GM12873 (cell line): ENCODE data around the gene SPNS2.

Experiments
- TF ChIP-seq, protein P1 (sequence below): IDR thresholded peaks from 2 replicates; pipeline ENCODE4 v1.5.1; 2012; ENCODE audit warnings: low read depth, mild to moderate bottlenecking, moderate library complexity, low read length, control low read depth; ENCODE audit not compliant: insufficient read depth; ENCODE audit errors: missing control alignments

Gene SPNS2

GRCh38 chr17:4465786-4466185, 32.9 kb upstream of the SPNS2 start:
- TF ChIP-seq, protein P1, sequence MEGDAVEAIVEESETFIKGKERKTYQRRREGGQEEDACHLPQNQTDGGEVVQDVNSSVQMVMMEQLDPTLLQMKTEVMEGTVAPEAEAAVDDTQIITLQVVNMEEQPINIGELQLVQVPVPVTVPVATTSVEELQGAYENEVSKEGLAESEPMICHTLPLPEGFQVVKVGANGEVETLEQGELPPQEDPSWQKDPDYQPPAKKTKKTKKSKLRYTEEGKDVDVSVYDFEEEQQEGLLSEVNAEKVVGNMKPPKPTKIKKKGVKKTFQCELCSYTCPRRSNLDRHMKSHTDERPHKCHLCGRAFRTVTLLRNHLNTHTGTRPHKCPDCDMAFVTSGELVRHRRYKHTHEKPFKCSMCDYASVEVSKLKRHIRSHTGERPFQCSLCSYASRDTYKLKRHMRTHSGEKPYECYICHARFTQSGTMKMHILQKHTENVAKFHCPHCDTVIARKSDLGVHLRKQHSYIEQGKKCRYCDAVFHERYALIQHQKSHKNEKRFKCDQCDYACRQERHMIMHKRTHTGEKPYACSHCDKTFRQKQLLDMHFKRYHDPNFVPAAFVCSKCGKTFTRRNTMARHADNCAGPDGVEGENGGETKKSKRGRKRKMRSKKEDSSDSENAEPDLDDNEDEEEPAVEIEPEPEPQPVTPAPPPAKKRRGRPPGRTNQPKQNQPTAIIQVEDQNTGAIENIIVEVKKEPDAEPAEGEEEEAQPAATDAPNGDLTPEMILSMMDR = no peak

GRCh38 chr17:4467287-4467686, 31.4 kb upstream of the SPNS2 start:
- TF ChIP-seq, protein P1 = no peak

DNA sequence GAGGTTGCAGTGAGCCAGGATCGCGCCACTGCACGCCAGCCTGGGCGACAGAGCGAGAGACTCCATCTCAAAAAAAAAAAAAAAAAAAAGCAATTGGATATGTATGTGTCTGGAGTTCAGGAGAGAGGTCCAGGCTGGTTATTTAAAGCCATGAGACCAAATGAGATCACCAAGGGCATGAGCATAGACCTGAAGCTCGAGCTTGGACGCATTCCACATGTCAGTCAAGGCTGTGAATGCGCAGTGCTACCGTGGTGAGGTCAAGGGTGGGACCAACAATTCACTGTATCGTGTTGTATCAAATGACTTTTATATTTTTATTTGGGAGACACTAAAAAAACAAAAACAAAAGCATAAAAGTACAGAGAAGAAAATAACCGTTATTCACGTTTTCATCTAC, 29.1 kb upstream of the SPNS2 start:
- TF ChIP-seq, protein P1 = no peak

- TF ChIP-seq, protein P1 = no peak
These were observed 26.4 kb upstream of the SPNS2 start for GRCh38 chr17:4472286-4472685.

DNA sequence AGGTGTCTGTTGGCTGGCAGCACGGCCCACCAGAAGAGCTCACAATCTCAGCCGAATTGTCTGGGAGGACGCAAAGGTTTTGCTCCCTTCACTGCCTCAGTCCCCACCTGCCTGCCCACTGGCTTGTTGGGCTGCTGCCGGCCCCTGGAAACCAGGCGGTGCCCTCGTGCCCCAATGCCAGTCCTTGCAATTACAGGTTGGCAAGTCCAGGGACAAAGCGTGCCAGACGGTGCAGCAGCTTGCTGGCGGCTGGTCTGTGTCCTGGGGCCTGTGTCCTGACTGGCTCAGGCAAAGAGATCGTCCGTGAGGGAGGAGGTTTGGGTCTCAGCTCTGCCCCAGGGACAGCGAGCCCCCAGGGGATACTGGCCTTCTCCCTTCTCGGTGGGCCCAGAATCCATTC, 24.6 kb upstream of the SPNS2 start:
- TF ChIP-seq, protein P1 = no peak

DNA sequence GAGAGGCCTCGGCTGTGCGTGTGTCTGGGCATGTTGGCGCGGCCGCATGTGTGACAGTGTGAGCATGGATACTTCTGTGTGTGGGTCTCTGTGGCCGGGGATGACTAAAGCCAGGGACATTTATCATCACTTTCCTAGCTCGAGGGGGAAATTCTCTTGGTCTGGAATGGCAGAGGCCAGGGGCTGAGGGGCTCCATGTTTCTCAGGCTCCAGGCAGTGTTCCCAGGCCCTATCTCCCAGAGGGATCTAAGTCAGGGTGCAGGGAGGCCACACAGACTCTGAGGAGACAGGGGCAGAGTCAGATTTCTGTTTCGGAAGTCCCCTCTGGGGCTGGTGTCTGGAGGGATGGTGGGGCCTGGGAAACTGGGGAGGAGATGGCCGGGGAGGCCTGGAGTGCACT, 23.7 kb upstream of the SPNS2 start:
- TF ChIP-seq, protein P1 = no peak

DNA sequence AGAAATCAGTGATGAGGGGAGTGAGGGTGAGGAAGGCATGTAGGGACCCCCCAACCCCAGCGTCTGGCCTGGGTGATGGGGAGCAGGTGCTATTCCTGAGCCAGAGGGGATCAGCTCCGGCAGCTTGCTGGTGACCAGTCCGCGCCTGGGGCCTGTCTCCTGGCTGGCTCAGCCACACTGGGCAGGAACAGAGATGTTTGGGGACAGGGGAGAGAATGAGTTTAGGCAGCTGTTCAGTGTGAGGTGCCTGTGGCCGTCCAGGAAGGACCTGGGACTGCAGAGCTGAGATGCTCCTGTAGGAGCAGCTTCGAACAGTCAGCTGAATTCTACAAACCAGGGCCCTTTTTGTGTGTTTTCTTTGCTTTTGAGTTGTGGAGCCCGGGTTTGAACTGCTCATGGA, 23.2 kb upstream of the SPNS2 start:
- TF ChIP-seq, protein P1 = no peak
